LHCN-M2 (cell line): ENCODE results near the gene YAP1. TPM values are rescaled to one million over a fixed set of nuclear protein-coding genes. Genes with fewer than 3 reads are reported as not detected.
"Not testable (repeated sequence)": the region's sequence is repeated elsewhere in the genome, so short reads cannot be mapped to it uniquely, and the experiment has no call there.

Experiments used
- DNase-seq: peaks from one replicate; pipeline ENCODE4 v3.0.0-alpha.2; 2012; ENCODE audit warnings: low read depth
- total RNA-seq: library from RNA; depleted of rRNA; stranded (reverse); fragments of >200 nt; gene quantifications from 2 replicates; pipeline ENCODE4 v1.2.3, GENCODE V29; 2014

Gene YAP1
- total RNA-seq, 1 experiment from 2014 or later = 118 TPM

DNA sequence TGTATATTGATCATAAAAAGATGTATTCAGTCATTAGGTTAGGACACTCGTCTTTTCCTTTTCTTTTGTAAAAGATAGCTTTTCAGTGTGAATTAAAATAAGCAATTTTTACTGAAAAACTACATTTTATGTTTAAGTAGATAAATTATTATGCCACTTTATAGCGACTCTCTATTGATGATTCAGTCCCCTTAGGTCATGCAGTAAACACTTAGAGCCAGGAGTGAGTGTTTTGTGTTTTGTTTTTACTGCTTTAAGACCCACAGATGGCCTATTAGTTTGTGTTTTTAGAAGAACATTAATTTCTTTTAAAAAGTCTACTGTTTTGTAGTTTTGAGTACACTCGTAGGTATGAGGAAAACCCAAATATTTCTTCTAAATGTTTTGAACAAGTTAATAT is 86.6 kb downstream of the YAP1 start:
- DNase-seq = no peak

DNA sequence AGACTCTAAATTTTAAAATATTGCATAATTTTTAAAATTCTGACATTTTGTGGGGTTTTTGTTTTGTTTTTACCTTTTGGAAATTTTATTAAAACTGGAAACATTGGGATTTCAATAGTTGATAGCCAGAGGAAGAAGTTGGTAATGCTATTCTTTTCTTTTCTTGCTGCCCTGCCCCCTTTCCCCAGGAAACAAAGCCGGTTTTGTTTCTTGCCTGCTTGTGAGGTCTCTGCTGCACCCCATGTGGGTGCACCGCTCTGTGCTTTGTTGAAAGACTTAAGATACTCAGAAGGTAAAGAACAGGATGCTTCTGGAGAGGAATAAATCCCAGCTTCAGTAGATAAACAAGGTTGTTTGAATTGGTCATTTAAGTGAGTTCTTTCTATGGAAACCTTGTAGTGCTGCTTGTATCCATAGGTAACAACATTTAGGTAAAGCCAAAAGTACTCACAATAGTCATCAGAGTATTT is 87.5 kb downstream of the YAP1 start:
- DNase-seq = no peak

DNA sequence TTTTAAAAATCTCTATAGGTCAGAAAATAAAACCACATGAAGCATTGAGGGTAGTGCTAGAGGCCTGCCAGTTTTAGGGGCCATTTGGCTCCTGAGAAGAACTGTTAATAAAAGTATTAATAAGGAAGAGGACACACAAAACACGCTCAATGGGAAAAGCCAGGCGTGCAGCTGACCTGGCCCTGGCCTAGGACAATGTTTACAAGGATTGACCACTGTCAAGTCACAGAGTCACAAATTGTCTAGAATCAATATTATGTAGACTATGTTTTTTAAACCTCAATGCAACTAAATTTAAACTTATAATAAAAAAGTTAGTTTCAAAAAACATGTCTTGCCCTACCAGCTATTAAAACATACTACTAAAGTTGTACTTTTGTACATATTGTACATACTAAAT is 89.4 kb downstream of the YAP1 start:
- no peak for DNase-seq

DNA sequence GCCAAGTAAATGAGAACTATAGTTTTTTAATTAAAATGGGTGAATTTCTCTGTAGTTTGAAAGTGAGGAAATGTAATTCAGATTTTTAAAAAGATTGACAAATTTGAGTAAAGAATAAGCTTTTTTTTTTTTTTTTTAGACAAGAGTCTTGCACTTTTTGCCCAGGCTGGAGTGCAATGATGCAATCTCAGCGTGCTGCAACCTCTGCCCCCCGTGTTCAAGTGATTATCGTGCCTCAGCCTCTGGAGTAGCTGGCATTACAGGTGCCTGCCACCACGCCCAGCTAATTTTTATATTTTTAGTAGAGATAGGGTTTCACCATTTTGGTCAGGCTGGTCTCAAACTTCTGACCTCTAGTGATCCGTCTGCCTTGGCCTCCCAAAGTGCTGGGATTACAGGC is 90.1 kb downstream of the YAP1 start:
- DNase-seq = not testable (repeated sequence)

DNA sequence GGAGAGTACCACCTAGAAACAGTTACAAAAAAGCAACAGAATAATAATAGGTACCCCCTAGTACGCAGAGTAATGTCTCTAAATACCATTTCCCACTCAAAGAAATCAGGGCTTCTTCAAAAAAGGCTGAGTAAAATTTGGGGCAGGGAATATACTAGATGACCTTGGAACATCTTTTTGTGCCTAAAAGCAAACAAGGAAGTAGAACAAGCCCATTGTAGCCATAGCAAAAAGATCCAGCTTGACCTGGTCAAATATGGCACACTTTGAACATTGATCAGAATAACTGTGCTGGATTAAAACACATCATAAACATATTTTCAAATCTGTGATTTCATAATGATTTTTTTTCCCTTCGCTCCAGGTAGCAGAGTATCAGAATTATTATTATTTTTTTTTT is 91.5 kb downstream of the YAP1 start:
- DNase-seq = no peak

DNA sequence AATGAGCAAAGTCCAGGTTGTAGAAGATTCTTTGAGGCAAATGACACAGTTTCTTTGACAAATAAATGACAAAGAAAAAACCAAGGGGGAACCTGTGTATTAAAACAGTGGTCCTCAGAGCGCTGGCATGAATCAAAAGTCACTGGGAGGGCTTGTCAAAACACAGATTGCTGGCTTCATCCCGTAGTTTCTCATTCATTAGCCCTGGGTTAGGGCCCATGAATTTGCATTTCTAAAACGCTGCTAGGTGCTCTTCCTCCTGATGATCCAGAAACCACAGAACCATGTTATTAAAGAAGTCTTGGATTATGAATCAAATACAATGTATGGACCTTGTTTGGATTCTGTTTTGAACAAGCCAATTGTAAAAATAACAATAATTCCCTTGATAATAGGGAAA is 92.7 kb downstream of the YAP1 start:
- no peak for DNase-seq

DNA sequence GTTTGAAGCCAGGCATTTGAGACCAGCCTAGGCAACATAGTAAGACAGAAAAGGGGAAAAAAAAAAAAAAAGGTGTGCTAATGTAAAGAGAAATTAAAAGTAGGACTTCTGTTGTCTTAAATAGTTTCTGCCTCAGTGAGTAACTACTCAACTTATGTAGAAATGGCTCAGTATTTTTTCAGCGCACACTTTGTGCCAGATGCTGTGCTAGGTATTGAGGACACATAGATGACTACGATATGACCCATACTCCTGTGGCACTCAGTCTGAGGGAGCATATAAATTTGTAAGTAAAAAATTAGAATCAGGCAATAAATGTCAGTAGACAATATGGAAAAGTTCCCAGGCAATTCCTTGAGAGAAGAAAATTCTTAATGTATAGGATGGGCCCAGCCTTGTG is 93.9 kb downstream of the YAP1 start:
- DNase-seq = peak; percentile 42

DNA sequence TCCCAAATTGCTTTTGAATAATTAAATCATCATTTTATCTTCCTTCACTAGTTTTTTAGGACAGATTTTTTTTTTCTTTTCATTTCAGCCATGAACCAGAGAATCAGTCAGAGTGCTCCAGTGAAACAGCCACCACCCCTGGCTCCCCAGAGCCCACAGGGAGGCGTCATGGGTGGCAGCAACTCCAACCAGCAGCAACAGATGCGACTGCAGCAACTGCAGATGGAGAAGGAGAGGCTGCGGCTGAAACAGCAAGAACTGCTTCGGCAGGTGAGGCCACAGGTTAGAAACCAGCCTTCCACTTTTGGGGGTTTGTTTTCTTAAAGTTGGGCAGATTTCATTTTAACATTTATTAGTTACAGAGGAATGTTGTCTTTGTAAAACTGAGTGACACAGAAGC is 95.6 kb downstream of the YAP1 start:
- no peak for DNase-seq

DNA sequence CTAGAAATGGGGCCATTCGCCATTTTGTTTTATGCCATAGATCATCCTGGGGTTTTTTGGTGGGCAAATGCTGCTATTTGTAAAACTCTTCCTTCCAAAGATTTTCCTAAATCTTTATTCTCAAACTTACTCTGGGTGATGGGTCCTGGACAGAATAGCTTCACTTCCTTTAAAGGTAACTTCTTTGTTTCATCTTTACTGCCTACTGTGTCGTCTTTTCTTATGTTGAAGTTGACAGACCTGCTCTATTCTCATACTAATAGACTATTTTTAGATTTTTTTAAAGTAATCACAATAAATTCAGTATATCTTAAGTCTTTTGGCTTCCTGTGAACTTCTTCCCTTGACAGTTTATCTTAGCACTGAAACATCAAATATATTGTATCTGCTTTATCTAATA is 98.6 kb downstream of the YAP1 start:
- DNase-seq = no peak

DNA sequence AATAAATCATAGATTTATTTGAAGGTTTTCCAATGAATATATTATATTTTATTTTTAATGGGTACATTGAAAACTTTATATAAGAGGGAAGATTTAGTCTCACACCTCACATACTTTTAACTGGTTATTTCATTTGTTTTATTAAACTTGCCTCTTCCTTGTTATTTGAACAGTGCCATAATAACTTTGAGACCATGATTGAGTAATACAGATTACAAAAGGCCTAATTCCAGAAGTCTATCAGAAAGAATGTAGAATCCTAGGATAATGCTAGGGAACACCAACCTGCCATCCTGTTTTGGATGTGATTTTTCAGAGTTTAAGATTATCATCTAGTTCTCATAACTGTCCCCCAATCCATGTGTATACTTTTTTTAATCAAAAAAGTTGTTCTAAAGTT is 104.4 kb downstream of the YAP1 start:
- no peak for DNase-seq

DNA sequence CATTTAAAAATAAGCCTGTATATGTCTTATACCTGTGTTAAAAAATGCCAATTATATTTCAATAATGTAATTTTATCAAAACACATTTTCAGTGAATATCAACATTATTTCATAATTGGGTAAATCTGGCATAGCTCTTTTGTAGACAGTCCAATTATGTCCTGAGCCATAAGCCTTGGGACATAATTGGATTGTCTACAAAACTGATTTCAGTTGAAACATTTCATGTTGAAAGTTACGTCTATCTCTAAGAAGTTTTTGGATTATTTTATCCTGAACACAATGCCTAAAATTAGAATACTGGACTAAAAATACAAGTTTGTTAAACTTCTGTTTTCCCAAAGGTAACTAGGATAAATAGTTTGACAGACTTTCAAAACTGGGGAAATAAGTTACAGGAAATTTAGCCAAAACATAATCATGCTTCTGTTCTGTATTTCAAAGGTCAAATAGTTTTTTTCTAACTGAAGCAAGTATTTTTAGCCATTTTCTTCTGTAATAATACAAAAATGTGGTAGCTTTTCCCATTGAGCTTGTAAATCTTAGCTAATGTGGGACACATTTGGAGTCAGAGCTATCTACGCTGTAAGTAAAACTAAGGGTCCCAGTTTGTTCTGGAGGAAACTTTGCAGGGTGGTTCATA is 106.3 kb downstream of the YAP1 start:
- DNase-seq = no peak

DNA sequence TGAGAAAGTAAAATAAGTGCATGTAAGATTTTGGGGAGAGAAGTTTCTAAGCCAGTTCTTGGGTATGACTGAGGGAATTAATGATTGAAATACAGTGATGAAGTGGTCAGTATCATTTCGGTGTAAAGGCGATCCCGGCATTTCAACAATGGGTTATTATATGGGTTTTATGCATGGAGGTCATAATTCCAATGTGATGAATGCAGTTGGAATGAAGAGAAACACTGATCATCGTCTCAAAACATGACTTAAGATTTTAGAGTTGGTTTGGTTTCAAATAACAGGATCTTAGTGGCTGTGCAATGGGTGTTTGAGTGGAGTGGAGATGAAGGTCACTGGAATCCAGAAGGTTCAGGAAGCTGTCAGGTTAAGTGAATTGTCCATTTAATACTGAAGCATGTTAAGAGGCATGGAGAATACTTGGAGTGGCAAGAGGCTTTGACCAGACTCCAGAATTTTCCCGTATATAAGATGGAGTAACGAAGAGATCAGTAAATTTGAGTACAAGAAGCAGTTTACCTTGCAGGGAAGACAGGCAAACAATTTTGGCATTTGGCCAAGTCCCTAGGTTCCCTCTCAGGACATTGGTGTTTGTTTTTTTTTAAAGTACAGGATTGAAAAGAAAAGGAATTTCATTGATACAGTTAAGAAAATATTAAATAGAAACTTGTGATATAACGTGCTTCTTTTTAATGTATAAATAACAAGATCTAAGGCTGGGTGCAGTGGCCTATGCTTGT is 110.7 kb downstream of the YAP1 start:
- peak; percentile 55 for DNase-seq

DNA sequence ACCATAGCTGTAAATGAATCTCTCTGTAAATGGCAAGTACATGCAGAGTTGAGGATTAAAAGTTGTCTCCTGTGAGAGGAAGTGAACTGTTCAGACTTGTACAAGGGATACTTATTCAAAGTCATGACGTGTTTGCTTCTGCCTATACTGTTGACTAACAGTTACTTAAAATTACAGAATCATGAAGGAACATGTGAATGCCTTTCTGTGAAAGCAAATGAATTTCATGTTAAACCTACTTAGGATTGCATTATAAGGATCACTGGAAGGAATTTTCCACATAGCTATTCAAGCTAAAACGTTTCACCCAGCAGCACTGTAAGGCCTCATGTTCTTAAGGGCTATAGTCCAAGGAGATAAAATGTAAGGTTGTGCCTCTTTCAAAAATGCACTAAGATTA is 113.6 kb downstream of the YAP1 start:
- DNase-seq = no peak

DNA sequence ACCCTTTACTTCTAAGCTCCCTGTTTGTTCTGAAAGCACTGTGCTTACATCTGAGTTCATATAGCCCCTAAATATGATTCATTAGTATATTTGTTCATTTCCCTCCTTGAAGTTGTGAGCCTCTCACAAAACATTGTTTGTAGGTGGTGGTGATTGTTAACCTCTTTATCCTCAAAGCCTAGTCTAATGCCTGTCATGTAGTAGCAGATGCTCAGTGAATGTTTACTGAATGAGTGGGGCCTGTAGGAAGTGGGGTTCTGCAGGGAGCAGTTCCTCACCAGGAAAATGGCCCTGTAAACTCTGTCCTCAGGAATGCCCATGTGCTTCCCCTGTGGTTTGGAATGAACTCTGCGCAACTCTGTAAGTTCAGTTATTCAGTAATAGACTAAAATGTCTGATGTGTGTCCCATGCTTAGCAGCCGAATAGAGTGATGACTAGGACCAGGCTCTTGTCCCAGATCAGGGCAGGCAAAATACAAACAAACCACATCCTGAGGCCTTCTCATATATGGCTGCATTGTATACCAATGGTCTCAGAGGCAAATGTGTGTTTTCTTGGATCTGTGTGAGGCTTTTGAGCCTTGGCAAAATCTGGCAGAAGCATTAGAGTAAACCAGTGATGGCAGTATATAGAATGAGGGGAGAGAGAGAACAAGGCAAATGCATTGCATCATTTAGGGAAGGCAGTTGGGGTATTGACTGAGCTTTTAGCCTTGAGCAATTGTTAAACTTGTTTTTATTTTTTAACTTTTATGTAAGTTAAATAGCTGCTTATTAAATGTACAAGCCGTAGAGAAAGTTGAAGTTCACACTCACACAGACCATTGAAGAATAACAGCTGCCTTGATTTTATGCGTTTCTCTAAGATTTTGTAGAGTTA is 115.7 kb downstream of the YAP1 start:
- DNase-seq = peak; percentile 97

DNA sequence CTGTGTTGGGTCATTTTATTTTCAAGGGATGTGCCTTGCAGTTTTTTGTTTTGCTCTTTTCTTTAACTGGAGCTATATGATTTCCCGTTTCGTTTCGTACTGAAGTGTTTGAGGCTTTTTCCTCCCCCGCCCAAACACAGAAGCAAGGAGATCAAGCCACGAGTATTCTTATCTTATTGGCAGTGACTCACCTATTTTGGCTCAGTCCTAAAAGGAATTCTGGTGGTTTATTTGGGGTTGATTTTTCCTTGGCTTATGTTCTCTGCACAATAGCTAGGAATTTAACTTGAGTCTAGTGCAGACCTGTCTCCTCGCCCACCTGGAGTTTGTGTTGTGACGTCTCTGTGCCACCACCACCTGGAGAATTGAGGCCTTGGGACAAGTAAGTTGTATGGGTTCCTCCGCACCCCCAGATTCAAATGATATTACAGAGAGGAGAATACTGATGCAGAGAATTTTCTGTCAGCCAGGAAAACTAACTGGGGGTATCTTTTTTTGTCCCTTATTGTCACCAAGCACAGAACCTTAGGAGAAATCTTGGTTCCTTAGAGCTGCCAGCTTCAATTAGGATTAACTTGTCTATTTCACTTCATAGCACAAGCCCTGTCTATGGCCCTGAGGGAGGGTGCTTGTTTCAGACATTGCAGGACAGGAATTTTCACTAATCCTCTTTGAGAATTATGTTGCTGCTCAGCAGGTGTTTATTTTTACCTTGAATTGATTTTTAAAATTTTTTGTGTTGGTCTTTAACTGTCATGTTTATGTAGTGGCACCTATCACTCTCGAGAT is 116.6 kb downstream of the YAP1 start:
- DNase-seq = peak; percentile 42

DNA sequence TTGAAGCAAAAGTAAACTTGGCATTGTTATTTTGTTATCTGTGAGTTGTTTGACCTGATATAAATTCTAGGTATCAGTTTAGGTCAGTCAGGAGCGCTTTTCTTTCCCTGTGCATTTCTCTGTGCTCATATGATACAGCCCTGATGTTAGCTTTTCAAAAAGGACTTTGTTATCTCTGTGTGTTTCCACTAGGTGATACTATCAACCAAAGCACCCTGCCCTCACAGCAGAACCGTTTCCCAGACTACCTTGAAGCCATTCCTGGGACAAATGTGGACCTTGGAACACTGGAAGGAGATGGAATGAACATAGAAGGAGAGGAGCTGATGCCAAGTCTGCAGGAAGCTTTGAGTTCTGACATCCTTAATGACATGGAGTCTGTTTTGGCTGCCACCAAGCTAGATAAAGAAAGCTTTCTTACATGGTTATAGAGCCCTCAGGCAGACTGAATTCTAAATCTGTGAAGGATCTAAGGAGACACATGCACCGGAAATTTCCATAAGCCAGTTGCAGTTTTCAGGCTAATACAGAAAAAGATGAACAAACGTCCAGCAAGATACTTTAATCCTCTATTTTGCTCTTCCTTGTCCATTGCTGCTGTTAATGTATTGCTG is 119.4 kb downstream of the YAP1 start:
- no peak for DNase-seq

DNA sequence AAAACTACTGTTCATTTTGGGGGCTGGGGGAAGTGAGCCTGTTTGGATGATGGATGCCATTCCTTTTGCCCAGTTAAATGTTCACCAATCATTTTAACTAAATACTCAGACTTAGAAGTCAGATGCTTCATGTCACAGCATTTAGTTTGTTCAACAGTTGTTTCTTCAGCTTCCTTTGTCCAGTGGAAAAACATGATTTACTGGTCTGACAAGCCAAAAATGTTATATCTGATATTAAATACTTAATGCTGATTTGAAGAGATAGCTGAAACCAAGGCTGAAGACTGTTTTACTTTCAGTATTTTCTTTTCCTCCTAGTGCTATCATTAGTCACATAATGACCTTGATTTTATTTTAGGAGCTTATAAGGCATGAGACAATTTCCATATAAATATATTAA is 119.9 kb downstream of the YAP1 start:
- DNase-seq = no peak

DNA sequence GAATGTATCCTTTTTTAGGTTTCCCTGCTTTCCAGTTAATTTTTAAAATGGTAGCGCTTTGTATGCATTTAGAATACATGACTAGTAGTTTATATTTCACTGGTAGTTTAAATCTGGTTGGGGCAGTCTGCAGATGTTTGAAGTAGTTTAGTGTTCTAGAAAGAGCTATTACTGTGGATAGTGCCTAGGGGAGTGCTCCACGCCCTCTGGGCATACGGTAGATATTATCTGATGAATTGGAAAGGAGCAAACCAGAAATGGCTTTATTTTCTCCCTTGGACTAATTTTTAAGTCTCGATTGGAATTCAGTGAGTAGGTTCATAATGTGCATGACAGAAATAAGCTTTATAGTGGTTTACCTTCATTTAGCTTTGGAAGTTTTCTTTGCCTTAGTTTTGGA is 120.7 kb downstream of the YAP1 start:
- no peak for DNase-seq

DNA sequence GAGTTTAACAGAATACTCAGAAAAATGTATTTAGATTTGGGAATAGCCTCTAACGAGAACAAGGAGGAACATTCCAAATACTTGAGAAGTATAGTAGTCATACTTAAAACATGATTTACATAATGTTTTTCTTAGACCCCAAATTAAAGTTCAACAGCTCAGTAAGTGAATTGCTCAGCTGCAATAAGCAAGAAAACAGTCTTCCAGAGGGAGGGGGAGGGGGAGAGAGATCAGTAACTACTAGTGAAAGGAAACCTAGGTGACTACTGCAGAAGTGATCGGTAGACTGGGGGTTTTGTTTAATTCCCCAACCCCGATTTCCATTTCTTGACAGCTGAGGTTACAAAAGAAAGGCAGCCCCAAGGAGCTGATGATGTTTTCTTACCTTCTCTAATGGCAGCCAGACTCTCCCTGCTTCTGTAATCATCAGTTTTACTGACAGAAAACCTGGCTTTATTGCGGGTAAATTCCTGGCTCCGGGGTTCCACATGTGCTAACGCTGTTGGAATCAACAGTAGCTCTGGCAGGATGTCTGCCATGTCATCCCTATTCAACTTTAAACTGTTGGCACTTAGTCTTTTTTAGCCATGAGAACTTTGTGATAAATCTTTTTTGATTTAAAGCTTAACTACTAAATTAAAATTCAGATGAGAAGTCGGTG is 124.7 kb downstream of the YAP1 start:
- DNase-seq = no peak

DNA sequence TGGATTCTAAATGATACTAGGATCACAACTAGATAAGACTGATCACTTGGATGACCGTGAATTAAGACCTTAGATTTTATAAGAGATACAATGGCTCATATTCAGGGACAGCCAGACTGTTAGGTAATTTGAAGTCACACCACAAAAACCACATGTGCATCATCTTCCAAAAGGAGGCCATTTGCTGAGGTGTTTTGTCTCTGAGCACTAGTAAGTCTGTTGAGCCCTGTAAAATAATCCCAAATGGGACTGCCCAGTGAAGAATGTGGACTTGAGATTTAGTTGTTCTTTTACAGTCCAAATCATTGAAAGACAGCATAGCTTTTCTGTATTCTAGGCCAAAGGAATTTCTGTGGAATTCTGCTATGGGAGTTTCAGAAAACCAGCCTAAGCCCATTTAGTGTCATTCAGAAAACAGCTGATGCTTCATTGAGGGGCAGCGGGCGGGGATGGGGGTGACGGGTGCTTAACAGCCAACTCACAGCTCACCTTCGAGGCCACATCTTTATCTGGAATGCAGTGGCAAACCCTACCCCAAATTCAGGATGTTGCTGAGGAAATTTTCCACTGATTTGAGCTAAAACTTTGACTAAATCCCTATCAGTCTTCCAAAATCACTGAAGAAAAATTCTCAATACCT is 127.0 kb downstream of the YAP1 start:
- peak; percentile 74 for DNase-seq
